ENCODE measurements around the gene TNFSF9. TPM values are rescaled to one million over a fixed set of nuclear protein-coding genes. Genes with fewer than 3 reads are reported as not detected.
A peak's percentile ranks its signal among the peaks of the same experiment; 100 is the strongest.

Gene TNFSF9
- polyA plus RNA-seq, 2 of the 4 experiments (the other 2 are of a cell fraction) = 6.3 to 15.9 TPM

- Histone ChIP-seq H3K4me1 (no peaks in the 10 kb centered on the region), H3K27ac (no peak overlapping the region), H3K4me3 (no peak overlapping the region), H3K9me3 (no peaks in the 10 kb centered on the region), H3K4me2 (no peak overlapping the region)
- TF ChIP-seq RFX5 (IDR thresholded peaks at IDR 0.05) (no peak), CBX8 (IDR thresholded peaks at IDR 0.05) (no peak), NFE2L2 (conservative IDR thresholded peaks at IDR 0.05; ENCODE audit: low read length) (no peak), JUN (IDR thresholded peaks at IDR 0.05) (no peak), BHLHE40 (IDR thresholded peaks at IDR 0.05; ENCODE audit: low read depth, low read length) (no peak), HOXB5 (CRISPR knock-in tag; IDR thresholded peaks at IDR 0.05) (no peak), HMGXB4 (CRISPR knock-in tag; IDR thresholded peaks at IDR 0.05; ENCODE audit: borderline replicate concordance) (no peak), RCOR1 (IDR thresholded peaks at IDR 0.05; ENCODE audit: low read depth, low read length) (no peak), ZSCAN20 (CRISPR knock-in tag; IDR thresholded peaks at IDR 0.05) (no peak), RARB (CRISPR knock-in tag; IDR thresholded peaks at IDR 0.05) (no peak), POLR2AphosphoS2 (conservative IDR thresholded peaks at IDR 0.05; ENCODE audit: low read length) (no peak), KDM5A (IDR thresholded peaks at IDR 0.05) (no peak), ZNF302 (CRISPR knock-in tag; IDR thresholded peaks at IDR 0.05) (no peak), CHD2 (IDR thresholded peaks at IDR 0.05; ENCODE audit: low read length, partially characterized antibody) (no peak), SREBF2 (IDR thresholded peaks at IDR 0.05) (no peak), EHMT2 (IDR thresholded peaks at IDR 0.05; ENCODE audit: low read depth) (no peak), ATOH8 (CRISPR knock-in tag; IDR thresholded peaks at IDR 0.05; ENCODE audit: low read depth) (no peak), CBX2 (IDR thresholded peaks at IDR 0.05; ENCODE audit: borderline replicate concordance, low read depth) (no peak)
- ChIA-PET CTCF (interaction anchor here (0.8 to 2.3 kb wide), 2 partner anchors 13 to 379 kb away, joined by 3 to 5 read pairs; no protein-coding TSS in a partner anchor), POLR2A (no interaction called here)
- ATAC-seq (no peak), DNase-seq (ENCODE audit: low read depth in 1 of 2, low spot score in 1 of 2) (no peak), FAIRE-seq (no peak)
- WGBS (ENCODE audit: missing lambda C conversion rate) = 87% methylated on average over 7 of the region's 7 CpGs
Measured at GRCh38 chr19:6484831-6485230, 46.0 kb upstream of the TNFSF9 start.

GRCh38 chr19:6489278-6490061, 41.4 kb upstream of the TNFSF9 start:
- POLR2A ChIA-PET = no interaction called here
- 45% methylated on average over 15 of the region's 15 CpGs for WGBS (ENCODE audit: missing lambda C conversion rate)
- Histone ChIP-seq H3K27ac (no peak overlapping the region), H3K4me2 (peak overlapping the region; percentile 21; the same call in 1 of the 3 replicates), H3K4me3 (no peak overlapping the region), H3K9me3 (0 out of 3 replicates have a peak, but pooled peaks cover 4% of the 10 kb centered on the region), H3K4me1 (no peaks in the 10 kb centered on the region)
- TF ChIP-seq JUN (IDR thresholded peaks at IDR 0.05) (no peak), KDM5A (IDR thresholded peaks at IDR 0.05) (no peak), EHF (CRISPR knock-in tag; IDR thresholded peaks at IDR 0.05) (no peak)
- ATAC-seq (no peak; a peak in 1 of 6 replicates), DNase-seq (ENCODE audit: low read depth in 1 of 2, low spot score in 1 of 2) (no peak), FAIRE-seq (no peak)
- CTCF ChIA-PET = no interaction called here

GRCh38 chr19:6490134-6490533, 40.7 kb upstream of the TNFSF9 start:
- TF ChIP-seq MAFK (IDR thresholded peaks at IDR 0.05; ENCODE audit: partially characterized antibody) (no peak), ZFP36 (IDR thresholded peaks at IDR 0.05; ENCODE audit: borderline replicate concordance, partially characterized antibody) (no peak), RNF2 (IDR thresholded peaks at IDR 0.05; ENCODE audit: borderline replicate concordance, low read depth) (no peak), ESRRA (IDR thresholded peaks at IDR 0.05; ENCODE audit: borderline replicate concordance, low read length) (no peak), CTCF (IDR thresholded peaks at IDR 0.05) (no peak), TFCP2L1 (CRISPR knock-in tag; IDR thresholded peaks at IDR 0.05) (no peak), EHF (CRISPR knock-in tag; IDR thresholded peaks at IDR 0.05) (no peak), HOXB13 (CRISPR knock-in tag; IDR thresholded peaks at IDR 0.05; ENCODE audit: low read depth) (no peak), JUN (IDR thresholded peaks at IDR 0.05) (no peak), RARB (CRISPR knock-in tag; IDR thresholded peaks at IDR 0.05) (no peak), NR3C1 (IDR thresholded peaks at IDR 0.05) (no peak), USF2 (IDR thresholded peaks at IDR 0.05) (no peak)
- no peak overlapping the region for H3K27ac ChIP-seq
- DNase-seq (ENCODE audit: low read depth in 1 of 2, low spot score in 1 of 2) (no peak), FAIRE-seq (no peak), ATAC-seq (no peak)
- no peaks in the 10 kb centered on the region for H3K4me1 ChIP-seq
- ChIA-PET POLR2A (no interaction called here), CTCF (interaction anchor here (1.9 kb wide), 1 partner anchor 15 kb away, joined by 10 read pairs; no protein-coding TSS in a partner anchor)
- H3K4me2 ChIP-seq = no peak overlapping the region
- H3K9me3 ChIP-seq = 0 out of 3 replicates have a peak, but pooled peaks cover 4% of the 10 kb centered on the region
- H3K4me3 ChIP-seq = no peak overlapping the region
- 5% methylated on average over 2 of the region's 2 CpGs for WGBS (ENCODE audit: missing lambda C conversion rate)
